Bone marrow (tissue), 2 donors: ENCODE measurements around the gene SMIM32.

Source experiments
- DNase-seq, 2 donors: peaks; one replicate each; lab custom pipeline; 2025; lab: John Stamatoyannopoulos, UW

Gene SMIM32

GRCh38 chr5:136192526-136193321 is at the start of gene SMIM32:
TSS of gene SMIM32 (minus strand) at chr5:136193162. CDS start at chr5:136192524, 638 bp downstream.
- no peak for DNase-seq

DNA sequence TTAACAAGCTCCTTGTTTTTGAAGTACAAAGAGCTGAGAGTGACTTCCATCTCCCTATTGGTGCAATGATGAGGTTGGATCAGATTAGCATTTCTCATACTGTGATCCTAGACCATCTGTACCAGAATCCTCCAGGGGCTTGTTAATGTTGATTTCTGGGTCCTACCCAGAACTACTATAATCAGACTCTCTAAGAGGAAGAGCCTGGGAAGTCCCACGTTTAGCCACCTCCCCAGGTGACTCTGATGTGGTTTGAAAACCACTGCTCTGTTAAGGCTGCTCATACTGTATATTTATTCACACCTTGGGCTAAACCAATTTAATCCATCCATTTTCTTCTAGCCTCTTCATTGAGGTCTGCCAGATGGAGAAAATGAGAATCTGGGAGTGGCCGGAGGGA is 49.6 kb upstream of the SMIM32 start:
- DNase-seq = no peak

DNA sequence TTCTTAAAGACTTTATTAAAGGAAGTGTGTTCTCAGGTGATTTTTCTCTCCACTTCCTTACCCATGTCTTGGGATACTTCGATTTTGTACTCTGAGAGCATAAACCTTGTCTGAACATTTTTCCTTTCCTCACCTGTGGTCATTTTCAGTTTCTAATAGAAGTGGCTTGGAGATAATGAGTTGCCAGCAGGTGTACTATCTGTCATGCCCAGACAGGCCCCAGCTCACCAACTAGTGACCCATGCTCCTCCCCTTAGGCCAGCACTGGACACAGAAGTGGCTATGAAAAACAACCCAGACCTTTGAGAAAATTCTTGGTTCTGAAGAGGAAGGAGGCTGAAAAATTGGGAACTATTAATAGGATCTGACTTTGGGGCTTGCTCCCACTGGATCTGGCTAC is 49.2 kb upstream of the SMIM32 start:
- no peak for DNase-seq

DNA sequence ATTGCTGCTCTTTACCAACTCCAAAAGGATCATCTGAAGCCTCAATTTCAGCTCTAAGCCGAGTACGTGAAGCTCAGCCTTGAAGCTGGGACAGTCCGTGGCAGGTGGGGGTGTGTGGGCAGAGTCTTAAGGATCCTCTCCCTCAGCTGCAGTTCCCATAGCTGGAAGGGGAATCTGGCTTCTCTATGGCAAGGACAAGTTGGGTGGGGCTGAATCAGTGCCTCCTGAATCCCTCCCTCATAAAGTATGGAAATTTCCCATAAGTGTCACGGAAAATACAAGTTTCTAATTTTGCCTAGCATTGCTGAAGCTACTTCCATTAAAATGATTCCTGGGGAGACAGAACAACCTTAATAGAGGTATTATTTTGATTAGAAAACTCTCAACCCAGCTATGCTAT is 47.9 kb upstream of the SMIM32 start:
- DNase-seq = no peak

DNA sequence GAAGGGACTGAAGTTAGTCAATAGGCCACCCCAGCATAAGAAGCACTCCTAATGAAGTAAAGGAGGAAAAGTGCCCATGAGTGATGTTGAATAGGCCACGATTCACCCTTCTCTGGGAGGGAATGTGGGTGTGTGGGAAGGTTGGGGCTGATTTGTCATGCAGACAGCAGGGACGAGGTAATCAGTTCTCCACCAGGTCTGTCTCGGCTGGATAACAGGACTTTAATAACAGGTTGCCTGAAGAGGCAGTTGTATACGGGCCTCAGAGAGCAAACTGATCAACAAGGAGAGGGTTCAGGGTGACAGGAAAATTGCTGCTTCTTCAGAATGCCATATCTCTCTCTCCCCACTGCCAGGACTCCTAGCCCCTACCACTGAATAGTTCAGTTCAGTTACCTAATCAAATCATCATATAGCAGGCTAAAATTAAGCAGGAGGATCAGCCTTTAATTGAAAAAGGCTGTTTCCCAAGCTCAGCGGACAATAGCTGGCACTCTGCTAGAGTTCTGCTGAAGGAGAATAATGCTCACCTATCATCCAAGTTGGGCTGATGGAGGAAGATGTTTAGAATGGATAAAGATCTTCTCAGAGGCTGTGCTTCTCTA is 43.6 kb upstream of the SMIM32 start:
- DNase-seq = no peak

DNA sequence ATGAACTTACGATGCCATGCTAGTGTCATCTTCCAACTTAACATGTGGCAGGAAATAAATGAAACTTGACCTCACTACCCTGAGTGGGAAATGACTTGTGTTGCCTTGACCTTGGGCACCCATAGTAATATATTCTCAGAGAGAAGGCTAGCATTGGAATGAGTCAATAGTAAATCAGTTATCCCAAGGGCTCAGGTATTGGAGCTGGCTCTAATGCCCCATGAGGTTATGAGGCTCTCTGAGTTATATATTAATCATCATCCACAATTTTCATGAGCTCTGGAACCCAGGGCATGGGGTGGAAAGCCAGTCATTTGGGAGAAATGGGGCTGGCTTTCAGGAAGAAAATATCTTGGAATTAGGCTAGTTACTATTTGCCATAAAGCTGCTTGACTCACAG is 42.4 kb upstream of the SMIM32 start:
- DNase-seq = no peak

- no peak for DNase-seq
Measured at GRCh38 chr5:136232316-136232715, 39.4 kb upstream of the SMIM32 start.

DNA sequence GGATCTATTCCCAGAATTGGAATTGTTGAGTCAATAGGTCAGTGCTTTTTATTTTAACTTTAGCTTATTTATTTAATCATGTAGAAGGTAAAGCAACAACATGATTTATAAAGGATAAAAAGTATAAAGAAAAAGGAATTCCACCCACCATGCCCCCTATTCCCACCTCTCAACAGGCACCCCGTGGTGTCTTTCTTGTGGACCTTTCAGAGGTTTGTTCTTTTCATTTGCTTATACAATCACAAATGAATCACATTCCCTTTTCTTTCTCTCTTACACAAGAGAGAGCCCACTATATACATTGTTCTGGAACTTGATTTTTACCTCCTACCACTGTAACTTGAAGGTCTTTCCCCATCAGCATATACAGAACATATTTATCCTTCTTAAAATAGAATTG is 37.2 kb upstream of the SMIM32 start:
- no peak for DNase-seq

GRCh38 chr5:136228136-136228757 is 35.3 kb upstream of the SMIM32 start:
- no peak for DNase-seq

GRCh38 chr5:136226401-136226800 is 33.4 kb upstream of the SMIM32 start:
- DNase-seq = no peak

GRCh38 chr5:136225796-136226195 is 32.8 kb upstream of the SMIM32 start:
- no peak for DNase-seq

DNA sequence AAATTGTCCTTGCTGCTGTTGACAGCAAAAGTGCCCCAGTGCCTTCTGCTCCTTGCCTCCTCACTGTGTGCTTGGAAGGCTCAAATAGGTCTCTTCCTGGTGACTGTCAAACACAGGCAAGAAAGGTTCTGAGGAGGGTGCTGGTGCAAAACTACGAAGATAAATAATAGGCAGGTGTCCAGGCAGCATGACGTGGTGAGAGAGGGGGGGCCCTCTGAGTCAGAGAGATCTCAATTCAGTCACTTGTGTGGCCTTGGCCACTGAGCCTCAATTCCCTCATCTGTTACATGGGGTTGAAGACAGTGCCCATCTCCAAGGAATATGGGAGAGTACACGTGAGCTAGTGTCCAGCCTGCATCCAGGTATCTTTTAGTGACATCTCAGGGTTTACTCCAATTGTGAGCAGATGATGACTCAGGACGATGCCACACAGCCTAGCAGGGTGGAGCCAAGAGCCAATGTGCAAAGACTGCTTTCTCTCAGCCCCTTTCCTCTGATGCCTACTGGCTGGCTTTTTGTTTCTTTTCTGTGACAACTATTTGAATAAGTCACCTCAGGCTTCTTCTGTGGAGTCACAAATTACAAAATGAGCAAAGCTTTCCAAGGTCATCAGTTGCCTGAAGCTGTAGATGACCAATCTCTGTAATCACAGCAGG is 29.7 kb upstream of the SMIM32 start:
- DNase-seq = no peak

DNA sequence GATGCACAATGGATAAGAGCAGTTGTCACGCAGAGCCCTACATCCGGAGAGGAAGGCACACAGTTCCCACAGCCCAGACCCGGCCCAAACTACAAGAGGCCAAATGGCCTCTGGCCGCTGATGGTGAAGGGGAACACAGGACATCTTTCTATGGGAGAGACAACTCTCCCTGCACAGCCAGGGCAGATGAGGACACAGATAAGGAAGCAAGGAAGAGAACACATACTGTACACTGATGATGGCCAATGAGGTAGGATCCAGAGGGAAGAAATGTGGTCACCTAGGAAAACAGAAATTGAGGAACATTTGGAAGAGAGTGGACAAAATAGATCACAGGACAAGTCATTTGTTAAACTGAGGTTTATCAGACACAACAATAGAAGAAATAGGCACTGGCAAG is 28.4 kb upstream of the SMIM32 start:
- DNase-seq = no peak

DNA sequence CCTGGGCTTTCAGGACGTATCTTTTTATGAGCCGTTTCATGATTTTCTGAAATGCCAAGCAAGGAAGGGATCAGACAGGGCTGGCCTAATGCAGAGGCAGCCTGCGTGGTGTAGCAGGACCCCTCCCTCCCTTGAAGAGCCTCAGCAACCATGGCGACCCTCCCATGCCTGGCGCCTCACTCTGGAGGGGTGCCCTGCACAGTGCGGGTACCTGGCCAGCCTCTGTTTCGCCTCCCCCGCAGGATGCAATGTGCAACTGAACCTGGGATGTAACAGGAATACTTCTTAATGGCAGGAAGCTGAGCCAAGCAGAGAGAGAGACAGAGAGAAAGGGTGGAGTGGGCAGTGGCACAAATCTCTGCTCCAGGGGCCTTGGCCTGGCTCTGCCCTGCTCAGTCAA is 23.3 kb upstream of the SMIM32 start:
- no peak for DNase-seq

- DNase-seq = no peak
Measured at GRCh38 chr5:136215812-136216211, 22.9 kb upstream of the SMIM32 start.

GRCh38 chr5:136213919-136214493 is 21.0 kb upstream of the SMIM32 start:
- no peak for DNase-seq

DNA sequence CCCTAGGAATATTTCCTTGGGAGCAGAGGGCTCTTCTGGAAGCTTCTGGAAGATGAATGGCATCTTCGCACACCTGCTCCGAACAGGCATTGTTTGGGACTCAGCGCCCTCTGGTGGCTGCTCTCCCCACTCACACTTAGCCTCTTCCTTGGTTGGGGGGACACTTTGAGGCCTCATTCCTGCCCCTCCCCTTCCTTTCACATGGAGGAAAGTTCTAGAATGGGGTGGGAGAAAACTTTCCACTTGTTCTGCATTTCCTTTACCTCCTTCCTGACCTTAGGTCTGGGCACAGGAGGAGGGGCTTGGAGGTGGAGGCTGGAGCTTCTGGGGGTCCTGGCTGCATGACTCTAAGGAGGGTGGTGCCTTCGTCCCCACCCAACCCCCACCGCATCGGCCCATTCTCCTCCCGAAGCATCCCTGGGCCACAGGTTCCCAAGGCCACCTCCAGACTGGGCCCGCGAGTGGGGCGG is 19.3 kb upstream of the SMIM32 start:
- peak in 1 of 2 donors; percentile 5 for DNase-seq

DNA sequence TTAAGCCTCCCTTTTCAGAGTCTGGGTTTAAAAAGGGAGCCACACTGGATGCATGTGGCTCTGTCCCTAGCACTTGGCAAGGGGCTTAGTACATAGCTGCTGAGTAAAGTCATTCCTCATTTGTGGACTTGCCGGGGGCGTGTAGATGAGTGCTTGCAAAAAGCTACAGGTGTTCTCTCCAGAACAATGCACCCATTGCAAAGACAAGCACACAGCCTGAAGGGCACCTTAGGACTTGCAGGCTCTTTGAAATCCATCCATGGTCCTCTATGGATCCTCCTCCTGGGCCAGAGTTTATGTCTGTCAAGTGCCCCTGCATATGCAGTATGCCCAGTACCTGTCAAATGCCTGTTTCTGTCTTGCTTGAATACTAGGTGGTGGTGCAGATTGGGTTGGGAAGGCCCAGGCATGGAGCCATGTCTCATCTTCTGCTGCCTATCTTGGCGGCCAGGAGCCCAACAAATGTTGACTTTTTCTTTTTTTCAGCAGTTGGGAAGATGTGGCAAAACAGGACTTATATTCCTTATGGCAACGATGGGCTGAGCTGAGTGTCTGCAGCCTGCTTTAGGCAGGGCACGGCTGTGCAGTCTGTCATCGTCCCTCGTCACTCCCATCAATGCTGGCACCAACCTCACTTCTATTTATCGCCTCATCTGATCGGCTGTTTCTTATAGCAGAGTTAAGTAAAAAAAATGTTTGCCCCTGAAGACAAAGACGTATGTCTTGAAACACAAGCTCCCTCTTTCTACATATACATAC is 18.5 kb upstream of the SMIM32 start:
- no peak for DNase-seq

DNA sequence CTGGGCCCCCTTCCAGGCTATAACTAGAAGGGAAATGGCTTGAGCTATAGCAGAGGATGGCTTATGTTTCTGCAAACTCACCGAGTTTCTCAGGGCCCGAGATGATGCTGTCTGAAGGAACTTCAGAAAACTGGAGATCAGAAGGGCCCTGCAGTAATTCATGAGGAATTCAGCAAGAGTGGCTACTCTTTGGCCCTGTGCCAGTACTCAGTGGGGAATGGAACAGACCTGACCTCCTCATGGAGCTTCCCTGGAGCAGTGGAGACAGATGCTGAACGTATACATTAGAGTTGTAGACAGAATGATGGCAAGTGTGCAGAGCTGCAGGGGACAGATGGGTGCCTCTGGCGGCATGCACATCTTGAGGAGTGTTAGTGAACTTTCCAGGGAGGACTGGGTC is 17.3 kb upstream of the SMIM32 start:
- DNase-seq = no peak

GRCh38 chr5:136209346-136209910 is 16.5 kb upstream of the SMIM32 start:
- DNase-seq = no peak

DNA sequence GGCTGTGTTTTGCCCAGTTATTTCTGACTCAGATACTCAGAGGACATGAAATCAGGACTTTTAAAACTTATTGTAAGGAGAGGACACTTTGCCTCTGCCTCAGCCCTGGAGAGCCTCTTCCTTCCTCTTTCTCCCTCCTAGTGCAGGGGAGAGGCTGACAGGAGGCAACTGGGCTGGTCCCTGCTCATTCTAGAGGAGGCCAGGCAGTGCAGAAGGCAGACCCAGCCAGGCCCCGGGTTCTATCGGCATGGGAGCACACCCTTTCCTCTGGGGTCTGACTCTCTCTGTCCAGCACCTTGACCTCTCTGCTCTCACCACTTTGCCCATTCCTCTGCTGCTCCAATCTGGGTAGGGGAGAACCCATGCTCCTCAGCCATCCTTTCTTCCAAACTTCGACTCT is 16.0 kb upstream of the SMIM32 start:
- DNase-seq = no peak
